ENCODE results near the gene SMARCAL1. TPM values are rescaled to one million over a fixed set of nuclear protein-coding genes. Genes with fewer than 3 reads are reported as not detected.

SMARCAL1 gene
- total RNA-seq, 2 donors from 2014 or later: 9.9 to 27.7 TPM

GRCh38 chr2:216408426-216409290 is 3.6 kb upstream of the SMARCAL1 start:
- TF ChIP-seq POLR2A (IDR thresholded peaks at IDR 0.05): no peak
- TF ChIP-seq, protein P1, sequence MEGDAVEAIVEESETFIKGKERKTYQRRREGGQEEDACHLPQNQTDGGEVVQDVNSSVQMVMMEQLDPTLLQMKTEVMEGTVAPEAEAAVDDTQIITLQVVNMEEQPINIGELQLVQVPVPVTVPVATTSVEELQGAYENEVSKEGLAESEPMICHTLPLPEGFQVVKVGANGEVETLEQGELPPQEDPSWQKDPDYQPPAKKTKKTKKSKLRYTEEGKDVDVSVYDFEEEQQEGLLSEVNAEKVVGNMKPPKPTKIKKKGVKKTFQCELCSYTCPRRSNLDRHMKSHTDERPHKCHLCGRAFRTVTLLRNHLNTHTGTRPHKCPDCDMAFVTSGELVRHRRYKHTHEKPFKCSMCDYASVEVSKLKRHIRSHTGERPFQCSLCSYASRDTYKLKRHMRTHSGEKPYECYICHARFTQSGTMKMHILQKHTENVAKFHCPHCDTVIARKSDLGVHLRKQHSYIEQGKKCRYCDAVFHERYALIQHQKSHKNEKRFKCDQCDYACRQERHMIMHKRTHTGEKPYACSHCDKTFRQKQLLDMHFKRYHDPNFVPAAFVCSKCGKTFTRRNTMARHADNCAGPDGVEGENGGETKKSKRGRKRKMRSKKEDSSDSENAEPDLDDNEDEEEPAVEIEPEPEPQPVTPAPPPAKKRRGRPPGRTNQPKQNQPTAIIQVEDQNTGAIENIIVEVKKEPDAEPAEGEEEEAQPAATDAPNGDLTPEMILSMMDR (IDR thresholded peaks at IDR 0.05): no peak

GRCh38 chr2:216410550-216410949 is 1.7 kb upstream of the SMARCAL1 start:
- Histone ChIP-seq H3K9me3 (no peaks in the 10 kb centered on the region), H3K27ac (no peak overlapping the region), H3K36me3 (replicated peaks in 1 of 2; ENCODE audit: insufficient read depth in 1 of 2, low read depth in 2 of 2) (no peaks in the 10 kb centered on the region), H3K4me3 (no peak overlapping the region), H3K27me3 (no peaks in the 10 kb centered on the region), H3K4me1 (peaks cover 14% of the 10 kb centered on the region)
- intact Hi-C loops (cut with DNase I): no loop called here
- DNase-seq (no peak), ATAC-seq (no peak)
- WGBS, 2 donors: 86 to 87% methylated on average over 7 of the region's 7 CpGs
- TF ChIP-seq POLR2A (IDR thresholded peaks at IDR 0.05): no peak
- TF ChIP-seq, protein P1 (IDR thresholded peaks at IDR 0.05): no peak

More at GRCh38 chr2:216408426-216409290, 3.6 kb upstream of the SMARCAL1 start:
- intact Hi-C loops (cut with DNase I): no loop called here
- no peak for DNase-seq
- WGBS, 2 donors: 53 to 59% methylated on average over 11 of the region's 11 CpGs
- Histone ChIP-seq H3K4me3 (no peak overlapping the region), H3K4me1 (peaks cover 11% of the 10 kb centered on the region), H3K27me3 (no peaks in the 10 kb centered on the region), H3K9me3 (no peaks in the 10 kb centered on the region), H3K27ac (no peak overlapping the region), H3K36me3 (replicated peaks in 1 of 2; ENCODE audit: insufficient read depth in 1 of 2, low read depth in 2 of 2) (no peaks in the 10 kb centered on the region)
- ATAC-seq: no peak

- intact Hi-C loops (cut with DNase I): no loop called here
- Histone ChIP-seq H3K36me3 (replicated peaks in 1 of 2; ENCODE audit: insufficient read depth in 1 of 2, low read depth in 2 of 2) (no peaks in the 10 kb centered on the region), H3K9me3 (no peaks in the 10 kb centered on the region), H3K4me3 (no peak overlapping the region), H3K27ac (no peak overlapping the region), H3K4me1 (peaks cover 14% of the 10 kb centered on the region), H3K27me3 (no peaks in the 10 kb centered on the region)
- WGBS, 2 donors: 79 to 84% methylated on average over 4 to 5 of the region's 5 CpGs
- TF ChIP-seq, protein P1 (IDR thresholded peaks at IDR 0.05): no peak
- TF ChIP-seq POLR2A (IDR thresholded peaks at IDR 0.05): no peak
- DNase-seq (no peak), ATAC-seq (no peak)
Observed at GRCh38 chr2:216413882-216414281, 1.6 kb downstream of the SMARCAL1 start.

DNA sequence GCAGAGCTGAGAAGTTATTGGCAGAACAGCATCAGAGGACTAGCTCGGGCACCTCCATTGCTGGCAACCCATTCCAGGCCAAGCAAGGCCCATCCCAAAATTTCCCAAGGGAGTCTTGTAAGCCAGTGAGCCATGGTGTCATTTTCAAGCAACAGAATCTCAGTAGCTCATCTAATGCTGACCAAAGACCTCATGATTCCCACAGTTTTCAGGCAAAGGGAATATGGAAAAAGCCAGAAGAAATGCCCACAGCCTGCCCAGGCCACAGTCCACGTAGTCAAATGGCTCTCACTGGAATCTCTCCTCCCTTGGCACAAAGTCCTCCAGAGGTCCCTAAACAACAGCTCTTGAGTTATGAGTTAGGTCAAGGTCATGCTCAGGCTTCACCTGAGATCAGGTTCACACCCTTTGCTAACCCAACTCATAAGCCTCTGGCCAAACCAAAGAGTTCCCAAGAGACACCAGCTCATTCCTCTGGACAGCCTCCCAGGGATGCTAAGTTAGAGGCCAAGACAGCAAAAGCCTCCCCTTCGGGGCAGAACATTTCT is 2.6 kb downstream of the SMARCAL1 start:
- peaks cover 14% of the 10 kb centered on the region for H3K4me1 ChIP-seq
- H3K4me3 ChIP-seq: no peak overlapping the region
- ATAC-seq (no peak), DNase-seq (no peak)
- H3K36me3 ChIP-seq (replicated peaks in 1 of 2; ENCODE audit: insufficient read depth in 1 of 2, low read depth in 2 of 2): no peaks in the 10 kb centered on the region
- WGBS, 2 donors: 76 to 94% methylated on average over 3 of the region's 3 CpGs
- H3K27me3 ChIP-seq: no peaks in the 10 kb centered on the region
- no peak overlapping the region for H3K27ac ChIP-seq
- no peaks in the 10 kb centered on the region for H3K9me3 ChIP-seq
- TF ChIP-seq POLR2A (IDR thresholded peaks at IDR 0.05): no peak
- intact Hi-C loops (cut with DNase I): no loop called here

- H3K27ac ChIP-seq: no peak overlapping the region
- intact Hi-C loops (cut with DNase I): no loop called here
- no peak overlapping the region for H3K4me3 ChIP-seq
Observed at GRCh38 chr2:216415541-216415940, 3.3 kb downstream of the SMARCAL1 start.

More at GRCh38 chr2:216415541-216415940, 3.3 kb downstream of the SMARCAL1 start:
- Histone ChIP-seq H3K27me3 (no peaks in the 10 kb centered on the region), H3K36me3 (replicated peaks in 1 of 2; ENCODE audit: insufficient read depth in 1 of 2, low read depth in 2 of 2) (no peaks in the 10 kb centered on the region), H3K9me3 (no peaks in the 10 kb centered on the region), H3K4me1 (peaks cover 14% of the 10 kb centered on the region)
- 86 to 98% methylated on average over 3 of the region's 3 CpGs for WGBS, 2 donors
- DNase-seq (no peak), ATAC-seq (no peak)
- TF ChIP-seq, protein P1 (IDR thresholded peaks at IDR 0.05): no peak
- TF ChIP-seq POLR2A (IDR thresholded peaks at IDR 0.05): no peak
